HEK293T (cell line): ENCODE results near the gene ANKS1B.

Source experiments
- CTCF ChIA-PET: fragments of 350-600 bp; formaldehyde crosslinking; extraction: SDS; loops from one replicate; lab custom pipeline; 2021; ENCODE audit warnings: antibody characterized with exemption, inconsistent platforms; lab: Yijun Ruan, JAX
- POLR2A ChIA-PET: fragments of 350-600 bp; formaldehyde crosslinking; extraction: SDS; loops from one replicate; lab custom pipeline; 2020; ENCODE audit warnings: antibody characterized with exemption, inconsistent platforms; lab: Yijun Ruan, JAX
- DNase-seq: peaks from one replicate; pipeline ENCODE4 v3.0.0; 2012; ENCODE audit warnings: mixed read lengths; ENCODE audit errors: extremely low spot score
- ARNT ChIP-seq: fragments of 450-650 bp; IDR thresholded peaks from 2 replicates; pipeline ENCODE4 v1.6.1; 2017; ENCODE audit warnings: mild to moderate bottlenecking
- BHLHE40 ChIP-seq: fragments of 450-650 bp; IDR thresholded peaks from 2 replicates; pipeline ENCODE4 v1.6.1; 2016; ENCODE audit warnings: mild to moderate bottlenecking, moderate library complexity, borderline replicate concordance
- CTBP1 ChIP-seq: fragments of 450-650 bp; IDR thresholded peaks from 2 replicates; pipeline ENCODE4 v1.6.1; 2016; ENCODE audit warnings: borderline replicate concordance
- ELF4 ChIP-seq: fragments of 450-650 bp; IDR thresholded peaks from 2 replicates; pipeline ENCODE4 v1.6.1; 2017; ENCODE audit warnings: antibody characterized with exemption
- FOXA1 ChIP-seq: fragments of 450-650 bp; IDR thresholded peaks from 2 replicates; pipeline ENCODE4 v1.6.1; 2016; ENCODE audit warnings: mild to moderate bottlenecking
- FOXK2 ChIP-seq: fragments of 450-650 bp; IDR thresholded peaks from 2 replicates; pipeline ENCODE4 v1.6.1; 2016; ENCODE audit warnings: mild to moderate bottlenecking
- FOXM1 ChIP-seq: fragments of 450-650 bp; IDR thresholded peaks from 2 replicates; pipeline ENCODE4 v1.6.1; 2017; ENCODE audit warnings: mild to moderate bottlenecking, borderline replicate concordance
- HDGF ChIP-seq: fragments of 450-650 bp; IDR thresholded peaks from 2 replicates; pipeline ENCODE4 v1.6.1; 2017; ENCODE audit warnings: antibody characterized with exemption, borderline replicate concordance
- L3MBTL2 ChIP-seq: fragments of 450-650 bp; conservative IDR thresholded peaks from 2 replicates; pipeline ENCODE4 v1.6.1; 2016; ENCODE audit warnings: mild to moderate bottlenecking
- LEF1 ChIP-seq: fragments of 450-650 bp; IDR thresholded peaks from 2 replicates; pipeline ENCODE4 v1.6.1; 2017; ENCODE audit warnings: mild to moderate bottlenecking, borderline replicate concordance
- NFRKB ChIP-seq: fragments of 450-650 bp; IDR thresholded peaks from 2 replicates; pipeline ENCODE4 v1.6.1; 2016; ENCODE audit warnings: mild to moderate bottlenecking, moderate library complexity
- SP1 ChIP-seq: fragments of 450-650 bp; IDR thresholded peaks from 2 replicates; pipeline ENCODE4 v1.6.1; 2017
- SUZ12 ChIP-seq: fragments of 450-650 bp; IDR thresholded peaks from 2 replicates; pipeline ENCODE4 v1.6.1; 2016; ENCODE audit warnings: mild to moderate bottlenecking
- TARDBP ChIP-seq: fragments of 450-650 bp; IDR thresholded peaks from 2 replicates; pipeline ENCODE4 v1.6.1; 2016
- ZNF384 ChIP-seq: fragments of 450-650 bp; IDR thresholded peaks from 2 replicates; pipeline ENCODE4 v1.6.1; 2016
- TF ChIP-seq, protein P1 (sequence below): fragments of 450-650 bp; IDR thresholded peaks from 2 replicates; pipeline ENCODE4 v1.6.1; 2016

Gene ANKS1B

DNA sequence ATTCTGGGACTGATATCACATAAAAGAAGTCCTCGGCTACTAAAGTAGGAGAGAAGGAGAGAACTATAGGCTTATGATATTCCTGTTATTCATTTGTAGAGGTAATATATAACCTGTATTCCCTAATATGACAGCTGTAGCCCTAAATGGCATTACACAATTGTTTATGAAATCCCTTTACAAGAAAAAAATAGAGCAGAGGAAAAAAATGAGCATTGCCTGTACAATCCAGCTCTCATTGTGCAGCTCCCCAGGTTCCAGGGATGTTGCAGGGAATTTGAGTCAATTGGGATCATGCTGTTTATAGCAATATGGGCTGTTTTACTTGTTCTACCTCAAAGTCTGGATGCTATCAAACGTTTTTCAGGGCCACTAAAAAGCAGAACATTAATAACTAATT lies 1166.5 kb downstream of the ANKS1B start:
- DNase-seq = no peak
- TF ChIP-seq ELF4 (no peak), SP1 (no peak), CTBP1 (no peak), ARNT (no peak), FOXA1 (no peak), HDGF (no peak), SUZ12 (no peak), TARDBP (no peak), NFRKB (no peak), FOXM1 (no peak), ZNF384 (no peak), L3MBTL2 (no peak), LEF1 (no peak), BHLHE40 (no peak)
- TF ChIP-seq, protein P1, sequence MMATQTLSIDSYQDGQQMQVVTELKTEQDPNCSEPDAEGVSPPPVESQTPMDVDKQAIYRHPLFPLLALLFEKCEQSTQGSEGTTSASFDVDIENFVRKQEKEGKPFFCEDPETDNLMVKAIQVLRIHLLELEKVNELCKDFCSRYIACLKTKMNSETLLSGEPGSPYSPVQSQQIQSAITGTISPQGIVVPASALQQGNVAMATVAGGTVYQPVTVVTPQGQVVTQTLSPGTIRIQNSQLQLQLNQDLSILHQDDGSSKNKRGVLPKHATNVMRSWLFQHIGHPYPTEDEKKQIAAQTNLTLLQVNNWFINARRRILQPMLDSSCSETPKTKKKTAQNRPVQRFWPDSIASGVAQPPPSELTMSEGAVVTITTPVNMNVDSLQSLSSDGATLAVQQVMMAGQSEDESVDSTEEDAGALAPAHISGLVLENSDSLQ = no peak
- ChIA-PET CTCF (no interaction called here), POLR2A (no interaction called here)

DNA sequence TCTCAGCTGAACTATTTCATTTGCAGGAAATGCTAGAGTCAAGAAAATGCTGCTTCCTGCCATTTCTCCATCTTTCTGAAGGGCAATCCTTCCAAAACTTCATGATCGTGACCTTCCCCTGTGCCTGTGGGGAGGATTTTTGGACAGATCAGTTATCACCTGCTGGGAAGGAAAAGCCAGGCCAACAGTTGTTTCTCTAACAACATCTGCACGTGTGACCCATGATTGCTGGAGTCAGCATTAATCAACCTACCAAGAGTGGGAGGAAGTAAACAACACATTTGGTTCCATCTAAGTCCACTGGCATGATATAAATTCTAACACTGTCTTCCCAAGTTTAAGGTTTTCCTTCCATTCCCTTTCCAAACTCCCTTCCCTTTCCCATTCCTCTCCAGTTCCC lies 1167.0 kb downstream of the ANKS1B start:
- DNase-seq = no peak
- ChIA-PET CTCF (no interaction called here), POLR2A (no interaction called here)
- TF ChIP-seq CTBP1 = no peak
- TF ChIP-seq ARNT = no peak
- no peak for TF ChIP-seq SUZ12
- TF ChIP-seq, protein P1 = no peak
- no peak for TF ChIP-seq FOXK2
- no peak for TF ChIP-seq HDGF
- TF ChIP-seq NFRKB = no peak
- TF ChIP-seq TARDBP = no peak
- TF ChIP-seq FOXA1 = no peak
- TF ChIP-seq L3MBTL2 = no peak
- no peak for TF ChIP-seq ELF4
- TF ChIP-seq SP1 = no peak
- no peak for TF ChIP-seq FOXM1
- no peak for TF ChIP-seq ZNF384
- TF ChIP-seq LEF1 = no peak
- TF ChIP-seq BHLHE40 = no peak

DNA sequence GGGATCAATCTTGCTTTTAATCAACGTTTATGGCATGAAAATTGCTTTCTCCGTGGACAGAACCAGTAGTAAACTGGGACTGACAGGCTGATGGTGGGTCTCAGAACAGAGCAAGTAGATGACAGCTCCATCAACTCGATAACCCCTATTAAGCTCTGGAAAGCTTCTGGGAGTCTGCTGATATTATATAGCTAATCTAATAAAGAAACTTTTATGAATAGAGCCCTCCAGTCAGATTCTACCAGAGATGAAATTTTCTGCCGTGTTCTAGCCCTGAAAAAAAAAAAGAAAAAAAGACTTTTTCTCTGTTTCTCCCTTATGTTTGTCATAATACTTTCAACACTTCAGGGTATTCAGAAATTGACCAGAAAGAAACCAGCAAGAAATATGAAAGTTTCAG lies 1168.0 kb downstream of the ANKS1B start:
- DNase-seq = no peak

DNA sequence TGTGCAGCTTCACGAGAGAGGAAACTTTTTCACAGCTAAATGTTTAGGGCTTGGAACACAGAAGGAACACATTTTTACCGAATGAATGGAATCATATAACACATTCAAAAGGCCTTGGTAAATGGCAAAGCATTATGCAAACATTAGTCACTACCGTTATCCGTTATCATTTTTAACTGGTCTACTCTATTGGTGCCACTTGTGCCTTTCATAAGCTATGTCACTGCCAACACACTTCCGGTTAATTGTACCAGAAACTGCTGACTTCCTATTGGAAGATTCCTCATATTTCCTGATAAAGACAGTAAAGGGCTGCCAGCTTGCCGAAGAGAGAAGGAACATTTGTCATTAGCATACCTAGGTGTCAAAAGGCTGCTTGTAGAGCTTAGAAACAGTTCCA lies 1170.5 kb downstream of the ANKS1B start:
- ChIA-PET CTCF (no interaction called here), POLR2A (no interaction called here)
- no peak for TF ChIP-seq NFRKB
- no peak for TF ChIP-seq FOXM1
- no peak for TF ChIP-seq SUZ12
- TF ChIP-seq ARNT = no peak
- no peak for TF ChIP-seq TARDBP
- TF ChIP-seq FOXA1 = no peak
- TF ChIP-seq LEF1 = no peak
- TF ChIP-seq SP1 = no peak
- no peak for TF ChIP-seq ZNF384
- TF ChIP-seq L3MBTL2 = no peak
- no peak for TF ChIP-seq HDGF
- TF ChIP-seq, protein P1 = no peak
- DNase-seq = no peak

More for the DNA sequence above, 1168.0 kb downstream of the ANKS1B start:
- CTCF ChIA-PET = no interaction called here
- POLR2A ChIA-PET = no interaction called here
- TF ChIP-seq FOXK2 = no peak
- no peak for TF ChIP-seq HDGF
- TF ChIP-seq SP1 = no peak
- TF ChIP-seq ARNT = no peak
- TF ChIP-seq L3MBTL2 = no peak
- TF ChIP-seq LEF1 = no peak
- TF ChIP-seq ZNF384 = no peak
- no peak for TF ChIP-seq FOXM1

DNA sequence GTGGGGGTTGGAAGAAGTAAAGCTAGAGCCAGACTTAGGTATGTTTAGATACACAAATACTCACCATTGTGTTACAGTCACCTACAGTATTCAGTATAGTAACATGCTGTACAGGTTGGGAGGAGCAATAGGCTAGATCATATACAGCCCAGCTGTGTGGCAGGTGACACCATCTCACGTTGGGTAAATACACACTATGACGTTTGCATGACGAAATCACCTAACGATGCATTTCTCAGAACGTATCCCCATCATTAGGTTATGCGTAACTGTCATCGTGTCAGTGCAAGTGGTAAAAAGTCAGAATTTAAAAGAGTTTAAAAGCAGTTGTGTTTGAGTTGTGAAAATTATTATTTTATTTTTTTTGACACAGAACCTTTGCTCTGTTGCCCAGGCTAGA lies 1172.5 kb downstream of the ANKS1B start:
- ChIA-PET POLR2A (no interaction called here), CTCF (no interaction called here)
- TF ChIP-seq FOXK2 = no peak
- DNase-seq = no peak

DNA sequence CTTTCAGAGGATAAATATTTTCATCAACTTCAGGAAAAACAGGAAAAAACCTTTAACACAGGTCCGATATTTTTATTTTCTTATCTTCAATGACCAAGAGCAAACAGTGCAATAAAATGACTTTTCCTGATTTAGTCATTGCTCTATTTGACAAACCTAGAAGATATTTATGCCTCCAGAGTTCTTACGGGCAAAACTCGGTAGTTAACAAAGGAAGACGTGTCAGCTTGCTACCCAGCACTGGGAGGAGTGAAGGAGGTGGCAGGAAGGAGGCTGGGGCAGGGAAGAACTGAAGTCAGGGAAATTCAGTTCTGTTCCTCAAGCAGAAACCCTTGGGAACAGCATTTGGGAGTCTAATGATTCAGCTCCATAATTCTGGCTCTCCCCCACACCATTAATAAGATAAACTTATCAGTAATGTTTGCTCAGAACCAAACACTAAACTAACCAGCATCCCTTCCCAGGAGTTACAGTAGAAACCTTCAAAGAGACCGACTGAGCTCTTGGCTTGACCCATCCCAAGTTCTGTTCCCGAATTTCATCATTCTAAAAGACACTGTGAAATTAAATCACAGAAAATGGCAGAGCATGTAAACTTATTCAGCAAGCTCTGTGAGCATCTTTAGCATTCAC lies 1176.4 kb downstream of the ANKS1B start:
- no peak for TF ChIP-seq NFRKB
- no peak for TF ChIP-seq ARNT
- TF ChIP-seq SP1 = no peak
- TF ChIP-seq HDGF = no peak
- TF ChIP-seq CTBP1 = no peak
- TF ChIP-seq SUZ12 = no peak
- no peak for TF ChIP-seq TARDBP
- TF ChIP-seq L3MBTL2 = no peak
- no peak for TF ChIP-seq ELF4
- DNase-seq = no peak
- ChIA-PET CTCF (no interaction called here), POLR2A (no interaction called here)

DNA sequence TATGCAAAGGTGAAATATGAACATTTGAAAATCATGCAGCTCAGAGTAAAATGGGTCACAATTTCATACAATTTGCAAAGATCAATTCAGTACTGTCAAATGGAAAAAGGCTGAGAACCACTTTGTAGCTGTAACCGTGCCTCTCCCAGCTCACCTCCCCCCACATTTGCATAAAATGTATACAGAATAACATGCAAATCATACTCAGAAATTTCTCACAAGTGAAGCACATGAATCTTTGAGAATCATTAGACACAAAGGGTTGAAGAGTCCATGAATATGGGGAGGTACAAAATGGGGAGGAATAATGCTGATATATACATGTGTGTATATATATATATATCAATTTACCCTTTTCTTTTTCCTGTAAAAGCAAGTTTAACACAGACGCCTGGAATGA lies 1177.5 kb downstream of the ANKS1B start:
- POLR2A ChIA-PET = no interaction called here
- no peak for TF ChIP-seq FOXA1
- TF ChIP-seq CTBP1 = no peak
- TF ChIP-seq, protein P1 = no peak
- no peak for TF ChIP-seq SUZ12
- TF ChIP-seq SP1 = no peak
- no peak for TF ChIP-seq TARDBP
- TF ChIP-seq FOXM1 = no peak
- TF ChIP-seq L3MBTL2 = no peak
- no peak for DNase-seq
- CTCF ChIA-PET = interaction anchor here (0.6 kb wide), 1 partner anchor 157 kb away, joined by 3 read pairs; no protein-coding TSS in a partner anchor
